NCI-H1930 (cell line): ENCODE data around the gene TUBGCP3.

ENCODE experiments used
- DNase-seq, 2 experiments: peaks; one replicate each; lab custom pipeline; 2025; lab: John Stamatoyannopoulos, UW

The TUBGCP3 gene

GRCh38 chr13:112442483-112443090 lies 145.4 kb downstream of the TUBGCP3 start:
- DNase-seq = no peak

GRCh38 chr13:112441779-112442310 lies 146.1 kb downstream of the TUBGCP3 start:
- no peak for DNase-seq

GRCh38 chr13:112441226-112441625 lies 146.7 kb downstream of the TUBGCP3 start:
- no peak for DNase-seq

- DNase-seq = no peak
Observed at GRCh38 chr13:112438515-112438914, 149.4 kb downstream of the TUBGCP3 start.

- no peak for DNase-seq
Observed at GRCh38 chr13:112438094-112438493, 149.9 kb downstream of the TUBGCP3 start.

GRCh38 chr13:112435973-112436372 lies 152.0 kb downstream of the TUBGCP3 start:
- DNase-seq = no peak
